GM12891 (cell line): Measurements from ENCODE around the gene NOS3.
A peak's percentile ranks its signal among the peaks of the same experiment; 100 is the strongest.
"Not testable (repeated sequence)": the region's sequence is repeated elsewhere in the genome, so short reads cannot be mapped to it uniquely, and the experiment has no call there.

Source experiments
- DNase-seq: peaks from one replicate; pipeline ENCODE4 v3.0.0; 2011; ENCODE audit warnings: low spot score; ENCODE audit not compliant: insufficient read length
- FAIRE-seq: peaks from 2 replicates; lab custom pipeline; 2011; peaks lifted over from hg19 to GRCh38; lab: Jason Lieb, UNC
- PAX5 ChIP-seq: IDR thresholded peaks from 2 replicates; pipeline ENCODE4 v1.6.1; 2011; ENCODE audit warnings: low read length, moderate library complexity, mild to moderate bottlenecking; ENCODE audit not compliant: insufficient read depth, severe bottlenecking
- POLR2A ChIP-seq: IDR thresholded peaks from 2 replicates; pipeline ENCODE4 v1.6.1; 2011; ENCODE audit warnings: low read depth, low read length, control low read depth
- POLR2AphosphoS5 ChIP-seq: IDR thresholded peaks from 2 replicates; pipeline ENCODE4 v1.6.1; 2011; ENCODE audit warnings: low read depth, low read length, control low read depth
- POU2F2 ChIP-seq: IDR thresholded peaks from 2 replicates; pipeline ENCODE4 v1.6.1; 2011; ENCODE audit warnings: low read depth, mild to moderate bottlenecking, control low read depth, low read length, moderate library complexity
- SPI1 ChIP-seq: IDR thresholded peaks from 2 replicates; pipeline ENCODE4 v1.6.1; 2011; ENCODE audit warnings: low read depth, low read length, control low read depth
- TAF1 ChIP-seq: IDR thresholded peaks from 2 replicates; pipeline ENCODE4 v1.6.1; 2011; ENCODE audit warnings: low read depth, low read length, control low read depth

The NOS3 gene

GRCh38 chr7:151023232-151023631 lies 32.4 kb downstream of the NOS3 start:
- DNase-seq (no peak), FAIRE-seq (no peak)
- TF ChIP-seq POLR2AphosphoS5 (no peak), POU2F2 (no peak), SPI1 (no peak), POLR2A (no peak), TAF1 (no peak), PAX5 (no peak)

- DNase-seq (no peak), FAIRE-seq (no peak)
- TF ChIP-seq POLR2AphosphoS5 (no peak), POU2F2 (no peak), TAF1 (no peak), PAX5 (no peak), SPI1 (no peak)
These were observed 33.7 kb downstream of the NOS3 start, which contains the start of gene ATG9B for GRCh38 chr7:151024435-151025056. ATG9B (minus strand) TSS chr7:151024494; CDS start chr7:151024423, 71 bp downstream.

GRCh38 chr7:151025924-151026671 lies 35.3 kb downstream of the NOS3 start:
- TF ChIP-seq POU2F2 (no peak), TAF1 (no peak), POLR2A (no peak)
- DNase-seq (no peak), FAIRE-seq (no peak)

- FAIRE-seq, DNase-seq: not testable (repeated sequence)
These were observed 36.2 kb downstream of the NOS3 start for GRCh38 chr7:151026771-151027727.

- FAIRE-seq = not testable (repeated sequence)
These were observed 36.9 kb downstream of the NOS3 start for GRCh38 chr7:151027728-151028130.

GRCh38 chr7:151028131-151028947 lies 37.5 kb downstream of the NOS3 start, which contains the start of gene ABCB8:
ABCB8 (plus strand) TSS chr7:151028450; CDS start chr7:151028516, 66 bp downstream.
- DNase-seq = peak; percentile 99
- peak; percentile 93 for FAIRE-seq

More at GRCh38 chr7:151027728-151028130, 36.9 kb downstream of the NOS3 start:
- DNase-seq = not testable (repeated sequence)

GRCh38 chr7:151028948-151029501 lies 38.2 kb downstream of the NOS3 start:
- no peak for DNase-seq
- no peak for FAIRE-seq
- TF ChIP-seq POLR2AphosphoS5 (no peak), SPI1 (no peak), POU2F2 (no peak), POLR2A (no peak), TAF1 (no peak), PAX5 (no peak)

More at GRCh38 chr7:151028131-151028947, 37.5 kb downstream of the NOS3 start, which contains the start of gene ABCB8:
- TF ChIP-seq POLR2A = peak; percentile 48; the same call in 1 of the 2 replicates
- no peak for TF ChIP-seq POLR2AphosphoS5
- peak; percentile 53; the same call in 1 of the 2 replicates for TF ChIP-seq SPI1

GRCh38 chr7:151031011-151031410 lies 40.2 kb downstream of the NOS3 start:
- FAIRE-seq (no peak), DNase-seq (no peak)
- TF ChIP-seq POU2F2 (no peak), SPI1 (no peak), PAX5 (no peak), POLR2AphosphoS5 (no peak), POLR2A (no peak), TAF1 (no peak)
